ENCODE results near the gene DPYSL4. TPM values are rescaled to one million over a fixed set of nuclear protein-coding genes. Genes with fewer than 3 reads are reported as not detected.

Gene DPYSL4
- total and polyA plus RNA-seq, 2 experiments from 2014 or later = 2.1 to 4.1 TPM

GRCh38 chr10:132149917-132150316 lies 36.8 kb upstream of the DPYSL4 start:
- H3K4me1 ChIP-seq (ENCODE audit: insufficient read depth) = no peaks in the 10 kb centered on the region
- no peak for TF ChIP-seq CTCF (IDR thresholded peaks at IDR 0.05; ENCODE audit: poor library complexity)
- no peak for TF ChIP-seq EZH2 (IDR thresholded peaks at IDR 0.05; ENCODE audit: borderline replicate concordance)
- no peak for TF ChIP-seq EZH2phosphoT487 (IDR thresholded peaks at IDR 0.05; ENCODE audit: low read depth, severe bottlenecking, unreplicated experiment)
- H3K4me3 ChIP-seq = no peak overlapping the region
- no peaks in the 10 kb centered on the region for H4K20me1 ChIP-seq (ENCODE audit: insufficient read depth, poor library complexity, severe bottlenecking)
- no peaks in the 10 kb centered on the region for H3K27me3 ChIP-seq
- 98% methylated on average over 2 of the region's 7 CpGs for WGBS (ENCODE audit: low lambda C conversion rate, missing lambda C conversion rate)
- H2AFZ ChIP-seq = no peak overlapping the region
- no peak overlapping the region for H3K27ac ChIP-seq
- no peak overlapping the region for H3K4me2 ChIP-seq
- no peaks in the 10 kb centered on the region for H3K36me3 ChIP-seq (replicated peaks; ENCODE audit: insufficient read depth, low read depth)
- DNase-seq (ENCODE audit: low spot score) = no peak
- no peaks in the 10 kb centered on the region for H3K9me2 ChIP-seq (replicated peaks; ENCODE audit: insufficient read depth)
- no peaks in the 10 kb centered on the region for H3K79me2 ChIP-seq
- no peaks in the 10 kb centered on the region for H3K9me3 ChIP-seq (ENCODE audit: low read depth)

GRCh38 chr10:132150777-132151176 lies 36.0 kb upstream of the DPYSL4 start:
- H3K79me2 ChIP-seq = no peaks in the 10 kb centered on the region
- no peaks in the 10 kb centered on the region for H3K4me1 ChIP-seq (ENCODE audit: insufficient read depth)
- no peaks in the 10 kb centered on the region for H4K20me1 ChIP-seq (ENCODE audit: insufficient read depth, poor library complexity, severe bottlenecking)
- no peak overlapping the region for H3K27ac ChIP-seq
- 96% methylated on average over 2 of the region's 2 CpGs for WGBS (ENCODE audit: low lambda C conversion rate, missing lambda C conversion rate)
- no peak for DNase-seq (ENCODE audit: low spot score)
- H3K36me3 ChIP-seq (replicated peaks; ENCODE audit: insufficient read depth, low read depth) = no peaks in the 10 kb centered on the region
- no peaks in the 10 kb centered on the region for H3K9me2 ChIP-seq (replicated peaks; ENCODE audit: insufficient read depth)
- H3K27me3 ChIP-seq = no peaks in the 10 kb centered on the region
- no peak for TF ChIP-seq CTCF (IDR thresholded peaks at IDR 0.05; ENCODE audit: poor library complexity)
- TF ChIP-seq EZH2phosphoT487 (IDR thresholded peaks at IDR 0.05; ENCODE audit: low read depth, severe bottlenecking, unreplicated experiment) = no peak
- TF ChIP-seq EZH2 (IDR thresholded peaks at IDR 0.05; ENCODE audit: borderline replicate concordance) = no peak
- H2AFZ ChIP-seq = no peak overlapping the region
- no peaks in the 10 kb centered on the region for H3K9me3 ChIP-seq (ENCODE audit: low read depth)
- no peak overlapping the region for H3K4me2 ChIP-seq
- no peak overlapping the region for H3K4me3 ChIP-seq

- no peaks in the 10 kb centered on the region for H4K20me1 ChIP-seq (ENCODE audit: insufficient read depth, poor library complexity, severe bottlenecking)
- H3K4me1 ChIP-seq (ENCODE audit: insufficient read depth) = no peaks in the 10 kb centered on the region
- no peaks in the 10 kb centered on the region for H3K9me2 ChIP-seq (replicated peaks; ENCODE audit: insufficient read depth)
- DNase-seq (ENCODE audit: low spot score) = no peak
- H3K79me2 ChIP-seq = no peaks in the 10 kb centered on the region
- H3K4me2 ChIP-seq = no peak overlapping the region
- WGBS (ENCODE audit: low lambda C conversion rate, missing lambda C conversion rate) = 88% methylated on average over 3 of the region's 3 CpGs
- no peaks in the 10 kb centered on the region for H3K27me3 ChIP-seq
- H2AFZ ChIP-seq = no peak overlapping the region
- H3K36me3 ChIP-seq (replicated peaks; ENCODE audit: insufficient read depth, low read depth) = no peaks in the 10 kb centered on the region
- H3K9me3 ChIP-seq (ENCODE audit: low read depth) = no peaks in the 10 kb centered on the region
- no peak overlapping the region for H3K27ac ChIP-seq
- H3K4me3 ChIP-seq = no peak overlapping the region
- TF ChIP-seq CTCF (IDR thresholded peaks at IDR 0.05; ENCODE audit: poor library complexity) (no peak), EZH2 (IDR thresholded peaks at IDR 0.05; ENCODE audit: borderline replicate concordance) (no peak), EZH2phosphoT487 (IDR thresholded peaks at IDR 0.05; ENCODE audit: low read depth, severe bottlenecking, unreplicated experiment) (no peak)
Measured at GRCh38 chr10:132151286-132151950, 35.3 kb upstream of the DPYSL4 start.

All from hepatocyte (in vitro differentiated cells).